DND-41 (cell line): ENCODE data around the gene AIM2.

Source experiments
- ATAC-seq: fragments of 200-7000 bp; cut with Tn5 transposase; 3 replicates; pipeline ENCODE4 v1.9.1; 2021; ENCODE audit warnings: low read depth; ENCODE audit not compliant: insufficient read depth
- DNase-seq: peaks from one replicate; pipeline ENCODE4 v3.0.0-alpha.2; 2020
- H2AFZ ChIP-seq: 2 replicates; pipeline ENCODE4 v1.6.0; 2012; ENCODE audit warnings: low read depth, low read length
- H3K27ac ChIP-seq: 2 replicates; pipeline ENCODE4 v1.5.1; 2012; ENCODE audit warnings: low read length, inconsistent platforms
- H3K27me3 ChIP-seq: fragments of 200-600 bp; sonication (generic); 2 replicates; pipeline ENCODE4 v1.6.0; 2012; ENCODE audit warnings: low read length, mild to moderate bottlenecking, inconsistent platforms; ENCODE audit not compliant: insufficient read depth, poor library complexity
- H3K36me3 ChIP-seq: 2 replicates; pipeline ENCODE4 v1.5.1; 2012; ENCODE audit warnings: low read length, inconsistent platforms; ENCODE audit not compliant: insufficient read depth
- H3K4me1 ChIP-seq: 2 replicates; pipeline ENCODE4 v1.5.1; 2012; ENCODE audit warnings: mild to moderate bottlenecking, low read length; ENCODE audit not compliant: insufficient read depth
- H3K4me2 ChIP-seq: 2 replicates; pipeline ENCODE4 v1.6.0; 2012; ENCODE audit warnings: mild to moderate bottlenecking, moderate library complexity, low read length, inconsistent platforms; ENCODE audit not compliant: insufficient read depth
- H3K4me3 ChIP-seq, 2 experiments: fragments of 200-600 bp in 1 of 2; shearing (Covaris generic) in 1 of 2; 2 replicates each; pipeline ENCODE4 v1.5.1; 2012 to 2016; ENCODE audit warnings: inconsistent platforms in 2 of 2, low read length in 2 of 2, mild to moderate bottlenecking in 2 of 2, low read depth in 1 of 2, moderate library complexity in 1 of 2
- H3K79me2 ChIP-seq: 2 replicates; pipeline ENCODE4 v1.6.0; 2012; ENCODE audit warnings: low read length, inconsistent platforms; ENCODE audit not compliant: insufficient read depth
- H3K9ac ChIP-seq: 2 replicates; pipeline ENCODE4 v1.6.0; 2012; ENCODE audit warnings: low read depth, mild to moderate bottlenecking, inconsistent platforms, low read length, moderate library complexity
- H3K9me3 ChIP-seq: 2 replicates; pipeline ENCODE4 v1.5.1; 2012; ENCODE audit warnings: low read length, moderate library complexity, mild to moderate bottlenecking, inconsistent platforms; ENCODE audit not compliant: insufficient read depth, severe bottlenecking
- H4K20me1 ChIP-seq: 2 replicates; pipeline ENCODE4 v1.6.0; 2012; ENCODE audit warnings: low read length; ENCODE audit not compliant: insufficient read depth
- CTCF ChIP-seq: IDR thresholded peaks from 2 replicates; pipeline ENCODE4 v1.5.1; 2012; ENCODE audit warnings: borderline replicate concordance, low read length, moderate library complexity, mild to moderate bottlenecking; ENCODE audit not compliant: poor library complexity, severe bottlenecking; ENCODE audit errors: extremely low read depth
- EZH2 ChIP-seq: IDR thresholded peaks from 3 replicates; pipeline ENCODE4 v1.6.1; 2012; ENCODE audit warnings: borderline replicate concordance, low read depth, mild to moderate bottlenecking, moderate library complexity, low read length, inconsistent platforms; ENCODE audit not compliant: severe bottlenecking

The AIM2 gene

DNA sequence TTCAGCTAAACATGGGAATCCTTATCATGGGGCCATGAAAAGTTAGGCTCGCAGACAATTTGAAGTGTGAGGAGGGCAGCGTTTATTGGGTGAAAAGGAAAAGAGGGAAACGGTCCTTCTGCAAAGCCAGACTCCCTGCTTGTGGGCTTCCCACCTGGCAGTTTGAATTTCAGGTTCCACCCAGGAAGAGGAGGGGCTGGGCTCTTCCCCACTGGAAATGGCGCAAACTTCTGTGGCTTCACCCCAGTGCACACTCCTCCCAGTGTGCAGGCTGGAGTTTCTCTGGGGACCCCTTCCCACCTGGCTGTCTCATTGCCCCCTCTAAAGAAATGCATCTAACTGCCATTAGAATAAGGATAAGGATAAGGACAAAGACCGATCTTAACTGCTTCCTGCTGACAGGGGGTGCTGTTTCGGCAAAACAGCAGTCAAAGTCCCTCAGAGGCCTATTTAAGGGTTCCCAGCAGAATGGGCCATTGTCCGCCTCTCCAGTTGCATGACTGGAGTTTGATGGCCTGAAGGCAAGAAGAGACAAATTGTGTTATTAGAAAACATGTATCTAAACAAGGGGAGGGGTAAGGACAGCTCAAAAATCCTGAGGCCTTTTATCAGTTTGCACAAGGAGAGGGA lies 20.4 kb downstream of the AIM2 start:
- H3K27ac ChIP-seq = no peak overlapping the region
- H3K4me2 ChIP-seq = no peak overlapping the region
- H4K20me1 ChIP-seq = peaks cover 6% of the 10 kb centered on the region; the same call in 1 of the 2 replicates
- peak; percentile 13; the same call in 2 of the 3 replicates for ATAC-seq
- no peaks in the 10 kb centered on the region for H3K27me3 ChIP-seq
- DNase-seq = no peak
- H3K4me1 ChIP-seq = no peaks in the 10 kb centered on the region
- H3K9ac ChIP-seq = no peak overlapping the region
- no peak for TF ChIP-seq EZH2
- TF ChIP-seq CTCF = peak; percentile 53
- H3K79me2 ChIP-seq = no peaks in the 10 kb centered on the region
- no peak overlapping the region for H2AFZ ChIP-seq
- no peak overlapping the region for H3K4me3 ChIP-seq
- peaks cover 52% of the 10 kb centered on the region for H3K36me3 ChIP-seq
- H3K9me3 ChIP-seq = no peaks in the 10 kb centered on the region

DNA sequence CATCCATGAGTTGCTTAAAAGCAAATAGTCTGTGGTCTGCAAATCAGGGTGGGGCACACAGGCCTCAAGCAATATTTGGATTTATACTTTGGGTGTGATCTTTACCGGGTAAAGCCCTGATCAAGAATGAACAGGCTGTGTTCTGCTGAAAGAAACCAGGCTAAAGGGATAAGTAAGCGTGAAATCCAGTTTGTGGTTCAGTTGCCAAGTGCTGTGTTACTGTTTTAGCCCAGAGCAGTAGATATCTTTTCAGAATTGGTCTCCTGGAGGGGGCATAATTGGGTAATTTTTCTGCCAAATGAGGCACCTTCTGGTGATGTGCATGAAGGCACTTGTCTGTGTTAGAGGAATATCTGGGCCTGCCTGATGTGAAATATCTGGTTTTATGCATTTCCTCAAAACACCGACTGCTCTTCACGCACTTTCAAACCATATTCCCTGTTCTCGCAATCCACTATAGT lies 21.4 kb downstream of the AIM2 start:
- TF ChIP-seq CTCF = no peak
- no peaks in the 10 kb centered on the region for H3K4me1 ChIP-seq
- H3K4me2 ChIP-seq = no peak overlapping the region
- peaks cover 13% of the 10 kb centered on the region; the same call in 1 of the 2 replicates for H4K20me1 ChIP-seq
- DNase-seq (no peak), ATAC-seq (no peak)
- H2AFZ ChIP-seq = no peak overlapping the region
- H3K27me3 ChIP-seq = no peaks in the 10 kb centered on the region
- H3K79me2 ChIP-seq = peaks cover 3% of the 10 kb centered on the region; the same call in 1 of the 2 replicates
- H3K36me3 ChIP-seq = peaks cover 62% of the 10 kb centered on the region
- no peak overlapping the region for H3K27ac ChIP-seq
- H3K4me3 ChIP-seq = no peak overlapping the region
- H3K9me3 ChIP-seq = no peaks in the 10 kb centered on the region
- H3K9ac ChIP-seq = no peak overlapping the region

DNA sequence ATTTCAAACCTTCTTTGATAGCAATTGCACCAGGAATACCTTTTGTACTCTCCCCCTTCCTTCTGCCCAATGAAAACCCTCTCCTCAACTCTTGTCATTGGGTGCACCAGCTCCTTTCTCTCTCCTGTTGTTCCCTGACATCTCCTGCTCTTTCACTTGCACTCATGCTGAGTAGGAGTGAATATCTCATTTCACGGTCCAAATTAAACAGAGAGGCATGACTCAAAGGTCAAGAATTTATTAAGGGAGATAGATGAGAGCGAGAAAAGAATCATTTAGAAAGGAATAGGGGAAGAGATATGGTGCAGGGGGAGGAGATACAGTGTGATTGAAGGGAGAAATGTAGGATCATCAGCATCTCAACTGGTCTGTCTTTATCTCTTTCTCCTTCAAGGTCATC lies 22.1 kb downstream of the AIM2 start:
- no peak overlapping the region for H3K4me3 ChIP-seq
- ATAC-seq (no peak), DNase-seq (no peak)
- peaks cover 70% of the 10 kb centered on the region for H3K36me3 ChIP-seq
- no peak overlapping the region for H3K27ac ChIP-seq
- H3K9ac ChIP-seq = no peak overlapping the region
- H3K9me3 ChIP-seq = no peaks in the 10 kb centered on the region
- peaks cover 3% of the 10 kb centered on the region; the same call in 1 of the 2 replicates for H3K79me2 ChIP-seq
- no peaks in the 10 kb centered on the region for H3K27me3 ChIP-seq
- H3K4me1 ChIP-seq = no peaks in the 10 kb centered on the region
- no peak overlapping the region for H3K4me2 ChIP-seq
- peaks cover 14% of the 10 kb centered on the region; the same call in 1 of the 2 replicates for H4K20me1 ChIP-seq
- no peak overlapping the region for H2AFZ ChIP-seq
- no peak for TF ChIP-seq EZH2
- TF ChIP-seq CTCF = no peak
